Fibroblast of gingiva (primary cell): ENCODE results near the gene DDHD1.
"Not testable (repeated sequence)": the region's sequence is repeated elsewhere in the genome, so short reads cannot be mapped to it uniquely, and the experiment has no call there.

Source experiments
- DNase-seq: peaks from one replicate; pipeline ENCODE4 v3.0.0-alpha.2; 2011; ENCODE audit warnings: low read depth

Gene DDHD1

GRCh38 chr14:53108292-53109104, 44.6 kb downstream of the DDHD1 start:
- DNase-seq: no peak

- DNase-seq: no peak
These were observed 46.4 kb downstream of the DDHD1 start for GRCh38 chr14:53106768-53107167.

DNA sequence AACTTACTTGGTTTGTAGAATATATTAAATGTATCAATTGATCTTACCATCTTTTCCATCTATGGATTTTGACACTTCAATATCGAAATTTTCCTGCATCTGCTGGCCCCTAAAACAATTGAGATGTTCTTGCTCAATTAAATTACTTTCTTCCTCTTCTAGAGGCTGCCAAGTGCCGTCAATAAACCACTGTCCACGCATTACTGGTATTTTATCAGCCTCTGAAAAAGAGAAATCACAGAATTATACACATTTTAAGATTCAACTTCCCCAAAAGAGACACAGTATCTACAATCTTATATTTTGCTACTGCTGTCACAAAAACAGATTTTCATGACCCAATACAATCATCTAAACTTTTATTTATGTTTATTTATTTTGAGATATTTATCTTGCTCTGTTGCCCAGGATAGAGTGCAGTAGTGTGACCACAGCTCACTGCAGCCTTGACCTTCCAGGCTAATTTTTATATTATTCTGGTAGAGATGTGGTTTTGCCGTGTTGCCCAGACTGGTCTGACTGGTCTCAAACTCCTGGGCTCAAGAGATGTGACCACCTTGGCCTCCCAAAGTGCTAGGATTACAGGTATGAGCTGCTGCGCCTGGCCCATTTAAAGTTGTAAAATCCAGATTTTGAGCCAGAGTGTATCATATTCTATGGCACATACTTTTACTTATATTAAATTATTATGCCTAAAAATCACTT, 49.3 kb downstream of the DDHD1 start:
- DNase-seq: no peak

DNA sequence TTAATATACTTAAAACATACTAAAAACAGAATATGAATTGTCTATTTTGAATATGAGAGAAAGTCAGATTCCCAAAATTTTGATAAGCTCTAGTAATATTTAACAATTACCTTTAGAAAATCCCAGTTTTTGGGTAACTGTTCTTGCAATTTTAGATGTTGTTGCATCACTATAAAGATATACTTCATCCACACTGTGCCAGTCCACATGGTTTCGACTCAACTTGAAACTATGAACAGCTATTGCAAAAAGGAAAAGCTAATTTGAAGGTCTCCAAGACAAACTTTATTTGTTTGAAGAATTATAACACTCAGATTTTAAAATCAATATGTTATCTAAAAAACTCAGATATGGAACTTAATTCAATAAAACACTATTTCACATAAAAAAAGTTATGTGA, 59.9 kb downstream of the DDHD1 start:
- DNase-seq: peak; percentile 66

GRCh38 chr14:53090853-53091252, 62.3 kb downstream of the DDHD1 start:
- no peak for DNase-seq

DNA sequence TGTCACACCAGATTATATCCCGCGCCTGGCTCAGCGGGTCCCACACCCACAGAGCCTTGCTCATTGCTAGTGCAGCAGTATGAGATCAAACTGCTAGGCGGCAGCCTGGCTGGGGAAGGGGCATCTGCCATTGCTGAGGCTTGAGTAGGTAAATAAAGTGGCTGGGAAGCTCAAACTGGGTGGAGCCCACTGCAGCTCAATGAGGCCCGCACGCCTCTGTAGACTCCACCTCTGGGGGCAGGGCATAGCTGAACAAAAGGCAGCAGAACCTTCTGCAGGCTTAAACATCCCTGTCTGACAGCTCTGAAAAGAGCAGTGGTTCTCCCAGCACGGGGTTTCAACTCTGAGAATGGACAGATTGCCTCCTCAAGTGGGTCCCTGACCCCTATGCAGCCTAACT, 68.2 kb downstream of the DDHD1 start:
- not testable (repeated sequence) for DNase-seq

DNA sequence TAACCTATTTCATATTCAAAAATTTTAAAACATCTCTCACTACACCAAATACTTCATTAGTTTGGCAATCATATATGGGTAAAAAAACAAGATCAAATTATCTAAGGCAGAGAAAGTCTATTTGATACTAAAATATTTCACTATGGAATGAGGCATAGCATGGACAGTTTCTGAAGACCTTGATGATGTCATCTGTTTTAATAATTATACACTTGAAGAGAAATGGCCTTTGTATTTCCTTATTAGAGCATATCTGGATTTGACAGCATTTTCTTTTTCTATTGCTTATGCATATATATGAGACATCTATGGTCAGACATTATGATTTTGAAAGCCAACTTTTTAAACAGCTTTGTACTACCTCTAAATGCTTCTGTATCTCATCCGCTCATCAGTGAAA, 88.6 kb downstream of the DDHD1 start:
- no peak for DNase-seq

DNA sequence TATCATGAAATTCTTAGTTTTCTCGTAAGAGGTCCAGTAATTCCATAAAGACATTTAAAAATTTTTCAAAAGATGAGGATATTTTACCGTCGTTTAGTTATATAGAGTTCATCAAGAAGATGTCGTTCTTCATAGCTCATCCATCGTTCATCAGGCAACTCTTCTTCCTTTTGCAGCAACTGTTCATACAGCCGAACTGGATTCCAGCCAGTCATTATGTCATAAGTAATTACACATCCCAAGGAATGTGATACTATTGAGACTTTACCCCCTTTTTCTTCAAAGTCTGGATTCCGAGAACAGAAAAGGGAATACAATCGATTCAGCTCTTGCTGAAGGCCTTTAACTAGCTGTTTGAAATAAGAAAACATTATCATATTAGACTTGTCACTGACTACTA, 90.3 kb downstream of the DDHD1 start:
- DNase-seq: no peak

GRCh38 chr14:53060046-53060445, 93.1 kb downstream of the DDHD1 start:
- no peak for DNase-seq

DNA sequence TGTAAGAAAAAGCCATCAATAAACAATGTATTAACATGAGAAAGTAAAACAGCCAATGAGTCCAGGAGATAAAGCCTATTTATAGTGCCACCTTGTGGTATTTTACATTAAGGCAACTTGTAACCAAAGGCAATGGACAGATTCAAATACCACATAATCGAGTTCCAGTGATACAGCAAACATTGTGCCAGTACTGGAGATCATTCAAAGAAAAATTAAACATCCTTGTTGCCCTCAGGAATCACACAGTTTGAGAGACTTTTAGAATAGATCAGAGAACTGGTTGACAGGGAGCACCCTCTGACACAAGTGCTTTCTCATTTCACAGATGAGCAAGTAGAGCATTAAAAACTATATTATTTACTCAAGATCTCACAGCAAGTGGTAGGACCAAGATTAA, 98.1 kb downstream of the DDHD1 start:
- peak; percentile 56 for DNase-seq

- peak; percentile 60 for DNase-seq
These were observed 98.7 kb downstream of the DDHD1 start for GRCh38 chr14:53054457-53054856.

DNA sequence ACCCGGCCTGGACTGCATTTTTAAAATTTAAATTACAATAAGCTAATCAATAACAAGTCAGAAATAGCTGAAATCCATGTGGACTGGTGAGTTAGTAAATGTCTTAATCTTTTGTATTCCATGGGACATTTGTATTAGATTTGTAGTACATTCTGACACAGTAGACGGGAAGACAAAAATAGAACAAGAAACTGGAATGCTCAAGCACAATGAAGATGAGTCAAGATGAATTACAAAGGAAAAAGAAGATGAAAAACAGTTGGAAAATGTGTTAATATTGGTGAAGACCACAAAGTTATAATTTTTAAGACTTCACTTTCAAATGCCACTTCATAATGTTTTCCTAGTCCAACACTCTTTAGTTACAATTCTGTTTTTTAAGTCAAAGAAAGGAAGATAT, 104.5 kb downstream of the DDHD1 start:
- peak; percentile 14 for DNase-seq

GRCh38 chr14:53047307-53048069, 105.6 kb downstream of the DDHD1 start:
- no peak for DNase-seq

- peak; percentile 52 for DNase-seq
These were observed 108.6 kb downstream of the DDHD1 start for GRCh38 chr14:53044486-53044885.

DNA sequence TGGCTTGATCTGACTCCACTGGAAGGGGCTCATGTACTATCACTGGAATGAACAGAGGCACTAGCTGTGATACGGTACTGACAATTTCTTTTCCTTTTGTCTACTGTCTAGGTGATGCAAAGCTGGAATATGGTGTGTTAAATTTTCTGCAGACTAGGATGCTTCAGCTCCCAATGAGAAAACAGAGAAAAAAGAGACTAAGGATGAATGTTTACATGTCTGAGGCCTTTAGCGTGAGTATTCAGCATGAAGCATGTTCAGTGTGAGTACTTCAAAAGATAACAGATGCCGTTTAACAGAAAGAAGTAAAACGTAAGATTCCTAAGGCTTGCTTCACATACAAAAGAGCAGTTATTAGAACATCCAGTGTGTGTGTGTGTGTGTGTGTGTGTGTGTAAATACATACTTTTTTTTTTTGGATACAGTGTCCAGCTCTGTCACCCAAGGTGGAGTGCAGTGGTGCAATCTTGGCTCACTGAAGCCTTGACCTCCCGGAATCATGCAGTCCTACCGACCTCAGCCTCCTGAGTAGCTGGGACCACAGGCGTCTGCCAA, 110.0 kb downstream of the DDHD1 start:
- no peak for DNase-seq

DNA sequence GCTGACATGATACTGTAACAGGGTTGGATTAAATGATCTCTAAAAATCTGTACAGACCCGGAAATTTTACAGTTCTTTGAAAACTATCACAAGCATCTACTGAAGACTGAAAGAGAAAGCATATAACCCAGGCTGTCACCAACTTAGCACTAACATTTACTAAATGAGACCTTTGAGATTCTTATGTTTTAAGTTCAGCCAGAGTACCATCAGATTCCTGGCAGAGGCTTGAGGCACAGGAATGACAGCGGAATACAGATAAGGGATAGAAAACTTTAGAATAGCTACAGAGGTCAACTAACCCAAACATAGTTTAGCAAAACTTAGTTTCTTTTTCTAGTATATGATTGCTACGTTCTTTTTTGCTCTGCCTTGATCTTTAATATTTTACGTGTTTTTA, 110.6 kb downstream of the DDHD1 start:
- no peak for DNase-seq

DNA sequence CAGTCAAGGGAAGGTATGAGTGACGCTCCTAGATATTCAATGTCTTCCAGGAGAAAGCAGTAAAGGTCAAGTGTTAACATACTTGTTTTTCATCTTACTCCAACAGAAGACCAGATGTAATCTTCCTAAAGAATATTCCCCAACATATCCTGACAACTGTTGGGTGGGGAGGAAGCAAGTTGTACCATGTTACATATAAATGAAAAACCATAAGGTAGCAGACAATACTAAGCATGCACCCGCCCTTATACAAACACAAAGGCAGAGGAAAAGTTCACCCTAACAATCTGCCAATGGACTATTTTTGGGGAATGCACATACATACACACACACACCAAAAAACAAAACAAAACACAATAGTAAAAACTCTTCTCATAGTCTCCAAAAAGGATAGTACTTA, 112.1 kb downstream of the DDHD1 start:
- DNase-seq: no peak

GRCh38 chr14:53038629-53039028, 114.5 kb downstream of the DDHD1 start:
- no peak for DNase-seq

DNA sequence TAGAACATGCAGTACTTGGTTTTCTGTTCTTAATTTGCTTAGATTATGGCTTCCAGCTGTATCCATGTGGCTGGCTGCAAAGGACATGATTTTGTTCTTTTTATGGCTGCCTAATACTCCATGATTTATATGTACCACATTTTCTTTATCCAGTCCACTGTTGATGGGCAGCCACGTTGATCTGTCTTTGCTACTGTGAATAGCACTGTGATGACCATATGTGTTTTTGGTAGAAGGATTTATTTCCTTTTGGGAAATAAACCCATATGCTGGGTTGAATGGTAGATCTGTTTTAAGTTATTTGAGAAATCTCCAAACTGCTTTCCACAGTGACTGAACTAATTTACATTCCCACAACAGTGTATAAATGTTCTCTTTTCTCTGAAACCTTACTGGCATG, 116.1 kb downstream of the DDHD1 start:
- DNase-seq: no peak

DNA sequence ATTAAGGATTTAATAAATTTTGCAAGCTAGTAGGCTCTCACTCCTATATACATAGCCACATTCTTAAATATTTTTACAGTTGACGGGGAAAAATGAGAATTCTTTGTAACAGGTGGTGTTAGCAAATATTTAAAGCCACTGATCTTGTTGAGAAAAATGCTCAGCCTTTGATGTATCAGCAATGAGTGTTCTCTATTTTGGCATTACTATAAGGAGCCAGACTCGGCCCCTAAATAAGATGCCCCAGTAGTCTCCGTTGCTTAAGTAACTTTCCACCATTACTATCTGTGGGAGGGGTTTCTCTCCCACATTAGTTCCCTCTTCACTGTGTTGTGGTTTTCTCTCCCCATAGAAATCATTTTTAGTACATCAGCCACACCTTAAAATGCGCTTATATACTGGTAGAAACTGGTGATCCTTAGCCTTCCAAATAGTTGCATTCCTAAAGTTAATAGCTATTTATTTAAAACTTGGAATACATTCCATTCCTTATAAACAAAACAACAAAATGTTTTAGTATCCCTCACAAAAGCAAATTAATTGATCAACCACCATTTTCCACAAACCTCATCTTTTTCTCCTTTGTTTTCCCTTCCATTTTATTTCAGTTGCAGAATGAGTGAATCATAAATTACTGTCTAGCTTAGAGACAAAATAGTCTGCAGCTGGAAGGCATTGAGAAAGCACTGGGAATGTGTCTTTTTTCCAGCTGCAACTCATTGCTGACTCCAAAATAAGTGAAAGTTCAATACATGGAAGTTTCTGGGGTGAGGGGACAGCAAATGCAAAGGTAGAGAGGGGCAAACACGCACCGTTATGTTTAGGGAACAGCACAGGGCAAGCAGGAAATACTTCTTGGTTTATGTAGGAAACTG, 117.5 kb downstream of the DDHD1 start:
- peak; percentile 26 for DNase-seq

DNA sequence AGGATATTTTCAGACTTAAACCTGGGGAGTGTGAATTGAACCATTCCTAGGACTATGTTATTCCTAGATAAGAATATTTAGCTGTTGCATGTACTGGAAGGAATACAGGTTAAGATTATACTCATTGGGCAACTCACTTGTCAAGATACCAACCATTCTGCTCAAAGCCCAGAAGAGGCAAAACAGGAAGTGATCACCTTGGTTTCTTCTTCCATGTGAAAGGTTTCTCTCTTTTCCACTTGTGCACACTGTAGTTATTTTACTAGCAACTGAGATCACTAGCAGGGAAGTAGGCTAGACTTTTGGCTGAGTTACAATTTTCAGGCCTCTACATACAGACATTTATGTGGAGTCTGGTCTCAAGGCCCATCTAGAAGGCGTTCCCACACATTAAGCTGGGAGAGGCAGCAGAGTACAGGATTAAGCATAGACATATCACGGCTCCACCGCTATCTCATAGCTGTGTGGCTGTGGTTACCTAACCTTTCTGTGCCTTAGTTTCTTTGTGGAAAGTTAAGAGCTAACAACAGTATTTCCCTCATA, 118.4 kb downstream of the DDHD1 start:
- DNase-seq: no peak
